Measurements from ENCODE around the gene ROBO1. TPM values are rescaled to one million over a fixed set of nuclear protein-coding genes. Genes with fewer than 3 reads are reported as not detected.

The ROBO1 gene
- polyA plus RNA-seq, 4 donors, result 0.81 to 12.2 (median 2.6) TPM

DNA sequence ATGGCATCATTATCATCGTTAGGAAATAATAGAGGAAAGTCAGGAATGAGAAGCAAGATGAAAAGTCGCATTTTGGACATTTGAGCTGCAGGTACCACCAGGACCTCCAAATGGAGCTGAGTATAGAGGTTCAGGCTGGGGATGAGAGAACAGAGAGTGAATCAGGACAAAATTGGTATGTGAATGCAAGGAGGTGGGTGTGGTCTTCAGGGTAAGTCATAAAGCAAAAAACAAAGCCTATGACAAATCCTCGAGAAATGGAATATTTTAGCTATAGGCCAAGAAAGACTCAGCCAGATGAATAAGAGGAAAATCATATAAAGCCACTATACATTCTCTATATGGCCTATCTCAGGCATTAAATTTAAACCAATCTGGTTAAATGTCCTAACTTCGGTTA lies 841.3 kb downstream of the ROBO1 start:
- FAIRE-seq, result no peak
- 81 to 89% (median 88%) methylated on average over 4 of the region's 4 CpGs for WGBS, 3 donors

DNA sequence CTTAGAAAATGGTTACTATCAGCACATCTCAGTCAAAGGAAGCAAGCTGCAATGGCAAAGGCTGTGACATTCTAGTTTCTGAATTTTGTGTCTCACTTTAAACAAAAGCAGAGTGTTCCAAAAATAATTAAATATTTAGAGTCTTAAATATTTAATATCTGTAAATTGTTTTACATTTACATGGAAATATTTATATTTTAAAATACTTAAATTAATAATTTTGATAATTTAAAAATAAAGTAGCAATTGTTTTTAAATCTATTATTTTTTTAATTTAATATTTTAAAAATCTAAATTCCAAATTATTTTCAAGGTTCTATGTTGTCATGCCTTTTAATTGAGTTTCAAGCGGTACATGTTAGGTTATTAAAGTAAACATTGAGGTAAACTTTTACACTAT lies 843.1 kb downstream of the ROBO1 start:
- H3K36me3 ChIP-seq (ENCODE audit: control insufficient read depth in 3 of 3, insufficient read depth in 2 of 3, low read depth in 1 of 3, low read length in 3 of 3), result no peaks in the 10 kb centered on the region
- no peak for DNase-seq
- H3K27me3 ChIP-seq (ENCODE audit: control insufficient read depth in 3 of 3, insufficient read depth in 3 of 3, low read length in 3 of 3), result no peaks in the 10 kb centered on the region
- no peak overlapping the region for H3K4me3 ChIP-seq (ENCODE audit: low read depth in 1 of 3, low read length in 3 of 3)
- no peaks in the 10 kb centered on the region for H3K9me3 ChIP-seq (ENCODE audit: control insufficient read depth in 2 of 2, insufficient read depth in 1 of 2, low read depth in 1 of 2, low read length in 1 of 2)
- WGBS, 3 donors, result 92 to 96% (median 94%) methylated on average over 1 of the region's 1 CpG
- peak; percentile 62 for FAIRE-seq
- H3K4me1 ChIP-seq (ENCODE audit: control insufficient read depth in 3 of 3, insufficient read depth in 2 of 3, low read depth in 1 of 3, low read length in 2 of 3), result no peaks in the 10 kb centered on the region
- H3K27ac ChIP-seq (ENCODE audit: low read depth in 1 of 3, low read length in 2 of 3), result no peak overlapping the region

More for the DNA sequence above, 841.3 kb downstream of the ROBO1 start:
- Histone ChIP-seq H3K4me1 (ENCODE audit: control insufficient read depth in 3 of 3, insufficient read depth in 2 of 3, low read depth in 1 of 3, low read length in 2 of 3) (no peaks in the 10 kb centered on the region), H3K27me3 (ENCODE audit: control insufficient read depth in 3 of 3, insufficient read depth in 3 of 3, low read length in 3 of 3) (no peaks in the 10 kb centered on the region), H3K9me3 (ENCODE audit: control insufficient read depth in 2 of 2, insufficient read depth in 1 of 2, low read depth in 1 of 2, low read length in 1 of 2) (no peaks in the 10 kb centered on the region), H3K36me3 (ENCODE audit: control insufficient read depth in 3 of 3, insufficient read depth in 2 of 3, low read depth in 1 of 3, low read length in 3 of 3) (no peaks in the 10 kb centered on the region), H3K4me3 (ENCODE audit: low read depth in 1 of 3, low read length in 3 of 3) (no peak overlapping the region), H3K27ac (ENCODE audit: low read depth in 1 of 3, low read length in 2 of 3) (no peak overlapping the region)
- no peak for DNase-seq

DNA sequence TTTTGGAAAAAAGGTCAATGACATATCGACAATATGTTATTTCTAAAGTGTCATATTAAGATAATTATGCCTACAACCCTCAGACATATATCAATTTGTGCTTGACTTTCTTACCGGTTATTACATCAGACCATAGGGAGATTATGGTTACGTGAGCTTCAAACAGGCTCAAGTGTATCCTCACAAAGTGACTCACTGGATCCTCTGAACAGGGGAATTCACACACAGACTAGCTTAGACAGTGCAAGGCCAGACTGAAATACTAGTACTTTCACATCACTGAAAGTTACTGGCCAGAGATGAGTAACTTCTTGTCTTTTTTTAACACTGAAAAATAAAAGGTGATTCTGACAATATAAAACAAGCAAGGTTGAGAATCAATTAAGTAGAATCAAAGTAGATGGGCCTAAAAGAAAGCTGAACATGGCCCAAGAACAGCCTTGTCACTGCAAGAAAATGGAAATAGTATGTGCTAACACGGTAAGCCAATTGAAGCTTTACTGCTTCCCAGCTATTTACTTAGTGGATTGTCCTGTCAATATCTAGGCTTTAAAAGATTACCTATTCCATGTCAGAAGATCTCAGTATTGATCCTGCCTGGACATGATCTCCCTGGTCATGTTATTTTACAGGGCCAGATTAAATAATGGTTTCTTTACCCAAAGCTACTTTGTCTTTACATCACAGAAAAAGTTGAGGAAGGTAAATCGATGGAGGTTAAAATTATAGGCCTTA lies 848.6 kb downstream of the ROBO1 start:
- WGBS, 3 donors, result 59 to 77% (median 62%) methylated on average over 5 of the region's 5 CpGs
- no peaks in the 10 kb centered on the region for H3K4me1 ChIP-seq (ENCODE audit: control insufficient read depth in 3 of 3, insufficient read depth in 2 of 3, low read depth in 1 of 3, low read length in 2 of 3)
- H3K36me3 ChIP-seq (ENCODE audit: control insufficient read depth in 3 of 3, insufficient read depth in 2 of 3, low read depth in 1 of 3, low read length in 3 of 3), result no peaks in the 10 kb centered on the region
- no peak for DNase-seq
- no peak overlapping the region for H3K27ac ChIP-seq (ENCODE audit: low read depth in 1 of 3, low read length in 2 of 3)
- FAIRE-seq, result no peak
- no peak overlapping the region for H3K4me3 ChIP-seq (ENCODE audit: low read depth in 1 of 3, low read length in 3 of 3)
- H3K27me3 ChIP-seq (ENCODE audit: control insufficient read depth in 3 of 3, insufficient read depth in 3 of 3, low read length in 3 of 3), result no peaks in the 10 kb centered on the region
- no peaks in the 10 kb centered on the region for H3K9me3 ChIP-seq (ENCODE audit: control insufficient read depth in 2 of 2, insufficient read depth in 1 of 2, low read depth in 1 of 2, low read length in 1 of 2)

DNA sequence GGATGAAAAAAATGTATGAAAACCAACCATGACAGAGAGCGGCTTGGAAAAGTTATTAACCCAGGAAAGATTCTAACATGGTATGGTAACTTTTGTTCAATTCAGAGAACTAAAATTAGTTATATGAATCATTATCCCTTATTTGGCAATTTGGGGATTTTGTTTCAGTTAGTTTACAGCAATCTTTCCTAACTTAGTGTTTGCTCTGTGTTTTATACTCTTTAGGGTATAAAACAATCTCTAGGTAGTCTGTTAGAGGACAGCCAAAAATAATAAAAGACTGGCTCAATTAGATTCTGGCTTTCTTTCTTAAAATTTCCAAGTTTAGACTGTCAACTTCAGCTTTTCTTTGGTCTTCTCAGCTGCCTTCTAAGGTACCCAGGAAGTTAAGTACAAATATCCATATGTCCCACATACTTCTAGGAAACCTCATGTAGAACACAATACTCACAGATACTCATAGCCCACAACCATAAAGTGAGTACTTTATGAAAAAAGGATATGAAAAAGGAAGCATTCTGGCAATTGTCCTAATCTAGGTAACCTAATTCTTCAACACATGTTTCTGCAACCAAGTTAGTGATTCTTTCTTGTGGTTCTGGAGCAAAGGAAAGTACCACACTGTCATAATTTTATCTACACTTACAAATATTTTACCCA lies 849.3 kb downstream of the ROBO1 start:
- H3K4me3 ChIP-seq (ENCODE audit: low read depth in 1 of 3, low read length in 3 of 3), result no peak overlapping the region

DNA sequence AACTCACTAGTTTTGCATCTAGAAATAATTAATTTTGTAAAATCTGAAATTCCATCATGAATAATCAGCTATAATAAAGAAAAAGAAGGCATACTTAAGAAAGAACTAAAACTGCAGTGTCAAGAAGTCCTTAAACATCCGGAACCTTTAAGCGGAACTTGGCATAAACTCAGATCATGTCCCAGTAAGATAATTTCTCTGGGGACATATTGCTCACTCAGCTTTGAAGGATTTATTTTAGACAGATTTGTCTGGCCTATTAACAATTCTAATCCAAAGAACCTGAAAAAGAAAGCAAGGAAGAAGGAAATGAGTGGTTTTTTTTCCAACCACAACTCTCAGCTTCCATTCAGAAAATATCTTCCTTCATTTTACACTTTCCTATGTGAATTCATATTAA lies 850.3 kb downstream of the ROBO1 start:
- H3K36me3 ChIP-seq (ENCODE audit: control insufficient read depth in 3 of 3, insufficient read depth in 2 of 3, low read depth in 1 of 3, low read length in 3 of 3), result no peaks in the 10 kb centered on the region
- no peaks in the 10 kb centered on the region for H3K9me3 ChIP-seq (ENCODE audit: control insufficient read depth in 2 of 2, insufficient read depth in 1 of 2, low read depth in 1 of 2, low read length in 1 of 2)
- no peak overlapping the region for H3K27ac ChIP-seq (ENCODE audit: low read depth in 1 of 3, low read length in 2 of 3)
- H3K4me1 ChIP-seq (ENCODE audit: control insufficient read depth in 3 of 3, insufficient read depth in 2 of 3, low read depth in 1 of 3, low read length in 2 of 3), result no peaks in the 10 kb centered on the region
- DNase-seq (no peak), FAIRE-seq (no peak)
- no peak overlapping the region for H3K4me3 ChIP-seq (ENCODE audit: low read depth in 1 of 3, low read length in 3 of 3)
- no peaks in the 10 kb centered on the region for H3K27me3 ChIP-seq (ENCODE audit: control insufficient read depth in 3 of 3, insufficient read depth in 3 of 3, low read length in 3 of 3)
- WGBS, 3 donors, result 76 to 90% (median 85%) methylated on average over 2 of the region's 2 CpGs

More for the DNA sequence above, 849.3 kb downstream of the ROBO1 start:
- no peak for FAIRE-seq
- H3K36me3 ChIP-seq (ENCODE audit: control insufficient read depth in 3 of 3, insufficient read depth in 2 of 3, low read depth in 1 of 3, low read length in 3 of 3), result no peaks in the 10 kb centered on the region
- no peaks in the 10 kb centered on the region for H3K27me3 ChIP-seq (ENCODE audit: control insufficient read depth in 3 of 3, insufficient read depth in 3 of 3, low read length in 3 of 3)
- no peaks in the 10 kb centered on the region for H3K4me1 ChIP-seq (ENCODE audit: control insufficient read depth in 3 of 3, insufficient read depth in 2 of 3, low read depth in 1 of 3, low read length in 2 of 3)
- no peak for DNase-seq
- 95 to 98% (median 97%) methylated on average over 1 of the region's 1 CpG for WGBS, 3 donors
- no peaks in the 10 kb centered on the region for H3K9me3 ChIP-seq (ENCODE audit: control insufficient read depth in 2 of 2, insufficient read depth in 1 of 2, low read depth in 1 of 2, low read length in 1 of 2)
- no peak overlapping the region for H3K27ac ChIP-seq (ENCODE audit: low read depth in 1 of 3, low read length in 2 of 3)

DNA sequence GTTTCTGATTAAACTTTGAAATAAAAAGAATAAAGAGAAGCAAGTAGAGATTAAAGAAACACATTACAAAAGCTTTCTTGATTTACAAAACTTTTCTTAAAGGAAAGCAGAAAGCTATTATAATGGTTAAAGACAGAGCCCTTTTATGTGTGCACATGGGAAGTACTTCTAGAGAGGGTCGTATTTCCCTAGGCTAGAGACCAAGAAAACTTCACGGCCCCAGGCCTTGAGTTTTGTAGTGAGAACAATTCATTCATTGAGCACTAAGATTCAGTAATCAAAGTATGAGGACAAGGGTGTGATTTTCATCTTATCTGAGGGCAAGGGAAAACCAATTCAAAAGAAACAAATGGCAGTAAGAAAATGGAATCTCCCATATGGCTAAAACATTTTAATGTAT lies 854.1 kb downstream of the ROBO1 start:
- H3K9me3 ChIP-seq (ENCODE audit: control insufficient read depth in 2 of 2, insufficient read depth in 1 of 2, low read depth in 1 of 2, low read length in 1 of 2), result no peaks in the 10 kb centered on the region
- H3K4me3 ChIP-seq (ENCODE audit: low read depth in 1 of 3, low read length in 3 of 3), result no peak overlapping the region
- no peaks in the 10 kb centered on the region for H3K36me3 ChIP-seq (ENCODE audit: control insufficient read depth in 3 of 3, insufficient read depth in 2 of 3, low read depth in 1 of 3, low read length in 3 of 3)
- H3K4me1 ChIP-seq (ENCODE audit: control insufficient read depth in 3 of 3, insufficient read depth in 2 of 3, low read depth in 1 of 3, low read length in 2 of 3), result no peaks in the 10 kb centered on the region
- H3K27ac ChIP-seq (ENCODE audit: low read depth in 1 of 3, low read length in 2 of 3), result no peak overlapping the region
- FAIRE-seq (no peak), DNase-seq (no peak)
- H3K27me3 ChIP-seq (ENCODE audit: control insufficient read depth in 3 of 3, insufficient read depth in 3 of 3, low read length in 3 of 3), result no peaks in the 10 kb centered on the region
- WGBS, 3 donors, result 48 to 65% (median 62%) methylated on average over 2 of the region's 2 CpGs

DNA sequence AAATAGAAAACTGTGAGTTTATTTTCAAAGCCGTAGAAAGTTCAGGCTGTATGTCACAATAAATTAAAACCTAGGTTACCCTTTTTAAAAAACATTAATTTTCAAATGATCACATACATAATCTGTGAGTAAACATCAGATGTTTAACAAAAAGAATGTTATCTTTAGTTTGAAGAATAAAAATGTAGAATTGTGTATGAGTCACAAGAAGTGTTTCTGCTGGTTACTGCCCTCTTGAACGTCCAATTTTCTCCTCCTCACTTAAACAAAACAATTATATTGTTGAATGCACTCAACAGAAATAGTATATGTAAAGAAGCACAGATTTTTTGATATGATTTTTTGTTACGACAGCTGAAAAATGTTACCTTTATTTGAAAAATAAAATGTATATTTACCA lies 855.1 kb downstream of the ROBO1 start:
- H3K27ac ChIP-seq (ENCODE audit: low read depth in 1 of 3, low read length in 2 of 3), result no peak overlapping the region
- no peaks in the 10 kb centered on the region for H3K4me1 ChIP-seq (ENCODE audit: control insufficient read depth in 3 of 3, insufficient read depth in 2 of 3, low read depth in 1 of 3, low read length in 2 of 3)
- WGBS, 3 donors, result 56 to 71% (median 63%) methylated on average over 3 of the region's 3 CpGs
- FAIRE-seq (no peak), DNase-seq (no peak)
- H3K4me3 ChIP-seq (ENCODE audit: low read depth in 1 of 3, low read length in 3 of 3), result no peak overlapping the region
- H3K27me3 ChIP-seq (ENCODE audit: control insufficient read depth in 3 of 3, insufficient read depth in 3 of 3, low read length in 3 of 3), result no peaks in the 10 kb centered on the region
- H3K9me3 ChIP-seq (ENCODE audit: control insufficient read depth in 2 of 2, insufficient read depth in 1 of 2, low read depth in 1 of 2, low read length in 1 of 2), result no peaks in the 10 kb centered on the region
- no peaks in the 10 kb centered on the region for H3K36me3 ChIP-seq (ENCODE audit: control insufficient read depth in 3 of 3, insufficient read depth in 2 of 3, low read depth in 1 of 3, low read length in 3 of 3)

DNA sequence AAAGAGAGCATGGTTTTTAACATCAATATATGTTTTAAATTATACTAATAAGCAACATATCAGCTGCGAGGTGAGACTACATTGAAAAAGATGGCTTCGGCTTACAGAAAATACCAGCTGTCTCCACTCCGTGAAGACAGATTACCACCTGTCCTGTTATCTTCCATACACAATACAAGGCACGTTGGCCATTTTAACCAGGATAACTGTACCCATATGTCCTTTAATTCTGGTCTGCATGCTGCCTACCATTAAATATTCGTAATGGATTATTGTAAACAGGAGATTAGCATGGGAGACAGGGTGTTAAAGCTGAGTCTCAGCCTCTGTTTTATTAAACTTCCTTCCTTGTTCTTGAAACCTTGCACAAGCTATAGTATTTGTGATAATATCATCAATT lies 855.5 kb downstream of the ROBO1 start:
- Histone ChIP-seq H3K4me1 (ENCODE audit: control insufficient read depth in 3 of 3, insufficient read depth in 2 of 3, low read depth in 1 of 3, low read length in 2 of 3) (no peaks in the 10 kb centered on the region), H3K9me3 (ENCODE audit: control insufficient read depth in 2 of 2, insufficient read depth in 1 of 2, low read depth in 1 of 2, low read length in 1 of 2) (no peaks in the 10 kb centered on the region), H3K4me3 (ENCODE audit: low read depth in 1 of 3, low read length in 3 of 3) (no peak overlapping the region), H3K36me3 (ENCODE audit: control insufficient read depth in 3 of 3, insufficient read depth in 2 of 3, low read depth in 1 of 3, low read length in 3 of 3) (no peaks in the 10 kb centered on the region), H3K27me3 (ENCODE audit: control insufficient read depth in 3 of 3, insufficient read depth in 3 of 3, low read length in 3 of 3) (no peaks in the 10 kb centered on the region), H3K27ac (ENCODE audit: low read depth in 1 of 3, low read length in 2 of 3) (no peak overlapping the region)
- FAIRE-seq, result no peak
- WGBS, 3 donors, result 61 to 68% (median 67%) methylated on average over 5 of the region's 5 CpGs
- DNase-seq, result no peak

All from small intestine (tissue), 7 donors.